ENCODE results near the gene OPTC.
"Not testable (repeated sequence)": the region's sequence is repeated elsewhere in the genome, so short reads cannot be mapped to it uniquely, and the experiment has no call there.

Gene OPTC

GRCh38 chr1:203465948-203466347, 28.0 kb upstream of the OPTC start:
- Histone ChIP-seq H3F3A (ENCODE audit: insufficient read depth, low read length) (no peaks in the 10 kb centered on the region), H3K4me1 (ENCODE audit: low read length) (peaks cover 19% of the 10 kb centered on the region), H2AFZ (ENCODE audit: low read length) (no peak overlapping the region), H3K36me3 (replicated peaks; ENCODE audit: insufficient read depth, low read length) (no peaks in the 10 kb centered on the region), H3K79me2 (ENCODE audit: low read length) (no peaks in the 10 kb centered on the region), H3K27ac (ENCODE audit: low read length) (no peak overlapping the region), H3K4me3 (ENCODE audit: low read length) (no peak overlapping the region), H4K20me1 (ENCODE audit: insufficient read depth, low read length) (no peaks in the 10 kb centered on the region), H3K4me2 (ENCODE audit: low read depth, low read length) (no peak overlapping the region), H3K9me3 (replicated peaks; ENCODE audit: insufficient read depth, low read length) (no peaks in the 10 kb centered on the region), H3K9ac (ENCODE audit: low read length) (no peak overlapping the region), H3K27me3 (replicated peaks; ENCODE audit: insufficient read depth, low read length) (no peaks in the 10 kb centered on the region), H3K9me2 (replicated peaks; ENCODE audit: insufficient read depth, low read length) (no peaks in the 10 kb centered on the region)
- no peak for DNase-seq
- TF ChIP-seq EZH2phosphoT487 (IDR thresholded peaks at IDR 0.05; ENCODE audit: low read length) (no peak), CTCF (IDR thresholded peaks at IDR 0.05; ENCODE audit: low read length) (no peak), EZH2 (optimal IDR thresholded peaks at IDR 0.05; ENCODE audit: low read depth, low read length) (no peak)

- not testable (repeated sequence) for H3K9me2 ChIP-seq (replicated peaks; ENCODE audit: insufficient read depth, low read length); H3K9ac ChIP-seq (ENCODE audit: low read length); H3K9me3 ChIP-seq (replicated peaks; ENCODE audit: insufficient read depth, low read length)
Measured at GRCh38 chr1:203466906-203467549, 26.9 kb upstream of the OPTC start.

GRCh38 chr1:203467550-203467921, 26.4 kb upstream of the OPTC start:
- peaks cover 3% of the 10 kb centered on the region for H3K4me1 ChIP-seq (ENCODE audit: low read length)
- H3K4me3 ChIP-seq (ENCODE audit: low read length), result no peak overlapping the region
- H3K27me3 ChIP-seq (replicated peaks; ENCODE audit: insufficient read depth, low read length), result no peaks in the 10 kb centered on the region
- H3K79me2 ChIP-seq (ENCODE audit: low read length), result no peaks in the 10 kb centered on the region
- no peaks in the 10 kb centered on the region for H3K9me3 ChIP-seq (replicated peaks; ENCODE audit: insufficient read depth, low read length)
- DNase-seq, result no peak
- H3K9ac ChIP-seq (ENCODE audit: low read length), result no peak overlapping the region
- H3K36me3 ChIP-seq (replicated peaks; ENCODE audit: insufficient read depth, low read length), result no peaks in the 10 kb centered on the region
- no peaks in the 10 kb centered on the region for H3K9me2 ChIP-seq (replicated peaks; ENCODE audit: insufficient read depth, low read length)
- no peak overlapping the region for H2AFZ ChIP-seq (ENCODE audit: low read length)
- no peak overlapping the region for H3K27ac ChIP-seq (ENCODE audit: low read length)
- H3K4me2 ChIP-seq (ENCODE audit: low read depth, low read length), result no peak overlapping the region
- TF ChIP-seq EZH2 (optimal IDR thresholded peaks at IDR 0.05; ENCODE audit: low read depth, low read length) (no peak), CTCF (IDR thresholded peaks at IDR 0.05; ENCODE audit: low read length) (no peak)
- H3F3A ChIP-seq (ENCODE audit: insufficient read depth, low read length), result no peaks in the 10 kb centered on the region
- H4K20me1 ChIP-seq (ENCODE audit: insufficient read depth, low read length), result no peaks in the 10 kb centered on the region

More at GRCh38 chr1:203466906-203467549, 26.9 kb upstream of the OPTC start:
- not testable (repeated sequence) for H4K20me1 ChIP-seq (ENCODE audit: insufficient read depth, low read length); H3K4me3 ChIP-seq (ENCODE audit: low read length); H3K27me3 ChIP-seq (replicated peaks; ENCODE audit: insufficient read depth, low read length); H3F3A ChIP-seq (ENCODE audit: insufficient read depth, low read length); H3K27ac ChIP-seq (ENCODE audit: low read length); H3K36me3 ChIP-seq (replicated peaks; ENCODE audit: insufficient read depth, low read length); H3K4me2 ChIP-seq (ENCODE audit: low read depth, low read length); H2AFZ ChIP-seq (ENCODE audit: low read length); DNase-seq; H3K79me2 ChIP-seq (ENCODE audit: low read length); H3K4me1 ChIP-seq (ENCODE audit: low read length)

- no peaks in the 10 kb centered on the region for H4K20me1 ChIP-seq (ENCODE audit: insufficient read depth, low read length)
- H3K4me1 ChIP-seq (ENCODE audit: low read length), result no peaks in the 10 kb centered on the region
- TF ChIP-seq EZH2phosphoT487 (IDR thresholded peaks at IDR 0.05; ENCODE audit: low read length) (no peak), CTCF (IDR thresholded peaks at IDR 0.05; ENCODE audit: low read length) (no peak), EZH2 (optimal IDR thresholded peaks at IDR 0.05; ENCODE audit: low read depth, low read length) (no peak)
- H3K27me3 ChIP-seq (replicated peaks; ENCODE audit: insufficient read depth, low read length), result no peaks in the 10 kb centered on the region
- no peak overlapping the region for H3K4me3 ChIP-seq (ENCODE audit: low read length)
- no peaks in the 10 kb centered on the region for H3F3A ChIP-seq (ENCODE audit: insufficient read depth, low read length)
- no peak overlapping the region for H3K9ac ChIP-seq (ENCODE audit: low read length)
- no peaks in the 10 kb centered on the region for H3K79me2 ChIP-seq (ENCODE audit: low read length)
- no peaks in the 10 kb centered on the region for H3K9me3 ChIP-seq (replicated peaks; ENCODE audit: insufficient read depth, low read length)
- H3K9me2 ChIP-seq (replicated peaks; ENCODE audit: insufficient read depth, low read length), result no peaks in the 10 kb centered on the region
- no peaks in the 10 kb centered on the region for H3K36me3 ChIP-seq (replicated peaks; ENCODE audit: insufficient read depth, low read length)
- H3K27ac ChIP-seq (ENCODE audit: low read length), result no peak overlapping the region
- H3K4me2 ChIP-seq (ENCODE audit: low read depth, low read length), result no peak overlapping the region
- H2AFZ ChIP-seq (ENCODE audit: low read length), result no peak overlapping the region
- no peak for DNase-seq
Measured at GRCh38 chr1:203468326-203468725, 25.6 kb upstream of the OPTC start.
